Endometrial microvascular endothelial cells (primary cell): ENCODE results near the gene TIMD4. TPM values are rescaled to one million over a fixed set of nuclear protein-coding genes. Genes with fewer than 3 reads are reported as not detected.

Source experiments
- in situ Hi-C: cut with HindIII; loops from 2 replicates; pipeline ENCODE4 v1.10.0; 2017; ENCODE audit warnings: low sequenced_read_pairs, low pct_unique_long_range_greater_than_20kb; ENCODE audit errors: inconsistent ontology term
- total RNA-seq: library from RNA; depleted of rRNA; stranded (reverse); fragments of >200 nt; gene quantifications from one replicate; pipeline ENCODE4 v1.2.3, GENCODE V29; 2015; ENCODE audit errors: inconsistent ontology term

Gene TIMD4
- total RNA-seq, 1 donor from 2014 or later, result not detected

GRCh38 chr5:156879665-156880285 is 83.3 kb downstream of the TIMD4 start:
- in situ Hi-C loops, result no loop called here

DNA sequence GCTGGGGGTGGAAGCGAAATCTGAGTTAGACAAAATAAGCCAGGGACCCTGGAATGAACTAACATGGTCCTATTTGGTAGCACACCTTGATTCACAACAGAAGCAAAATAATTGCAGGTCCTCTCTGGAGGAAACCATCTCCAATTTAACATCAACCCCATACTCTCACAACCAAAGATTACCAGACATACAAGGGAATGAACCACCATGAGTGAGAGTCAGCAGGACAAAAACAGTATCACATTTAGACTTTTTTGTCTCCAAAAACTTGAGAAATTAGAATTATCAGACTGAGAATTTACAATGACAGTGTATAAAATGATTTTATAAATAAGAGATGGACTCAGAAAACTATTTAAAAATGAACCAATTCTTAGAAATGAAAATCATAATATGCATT is 91.8 kb downstream of the TIMD4 start:
- in situ Hi-C loops, result no loop called here

DNA sequence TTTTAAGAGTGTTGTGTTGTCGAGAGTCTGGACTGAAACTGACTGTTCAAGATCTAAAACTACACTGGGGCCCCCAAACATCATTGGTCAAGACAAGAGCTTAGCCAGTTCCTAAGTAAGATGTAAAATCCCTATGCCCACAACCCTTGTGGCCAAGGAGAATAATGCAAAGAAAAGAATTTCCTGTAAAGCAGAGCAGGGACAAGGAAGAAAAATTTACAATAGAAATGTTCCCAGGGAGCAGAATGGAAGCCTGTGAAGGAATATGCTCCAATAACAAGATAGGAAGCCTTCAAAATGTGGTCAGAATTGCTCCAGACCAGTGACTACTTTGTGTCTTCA is 92.6 kb downstream of the TIMD4 start:
- in situ Hi-C loops, result no loop called here

Other genes starting within 250 kb of the TIMD4 start
- not detected for gene PPP1R2B, start 112.9 kb downstream of the TIMD4 start, total RNA-seq
- not detected for gene HAVCR1, start 95.9 kb upstream of the TIMD4 start, total RNA-seq
- gene HAVCR2, start 145.8 kb upstream of the TIMD4 start, total RNA-seq, result not detected
- 6.7 TPM for gene MED7, start 179.6 kb upstream of the TIMD4 start, total RNA-seq
- gene GARIN3, start 203.0 kb upstream of the TIMD4 start, total RNA-seq, result not detected
- gene ITK, start 217.6 kb upstream of the TIMD4 start, total RNA-seq, result not detected